Vagina (tissue), 2 donors: ENCODE results near the gene GLIPR1L2.

ENCODE experiments used
- POLR2A ChIP-seq, 2 donors: fragments of 450-650 bp; IDR thresholded peaks; one replicate each; pipeline ENCODE4 v1.6.1; 2017; ENCODE audit warnings: antibody characterized with exemption in 2 of 2, mild to moderate bottlenecking in 2 of 2, moderate library complexity in 2 of 2
- TF ChIP-seq, protein P1 (sequence below), 3 experiments: fragments of 450-650 bp in 2 of 3; fragments of 200-600 bp in 1 of 3; sonication (generic) in 1 of 3; IDR thresholded peaks; one replicate each; pipeline ENCODE4 v1.5.1; 2017 to 2019; ENCODE audit warnings: antibody characterized with exemption in 3 of 3, mild to moderate bottlenecking in 2 of 3, moderate library complexity in 2 of 3

DNA sequence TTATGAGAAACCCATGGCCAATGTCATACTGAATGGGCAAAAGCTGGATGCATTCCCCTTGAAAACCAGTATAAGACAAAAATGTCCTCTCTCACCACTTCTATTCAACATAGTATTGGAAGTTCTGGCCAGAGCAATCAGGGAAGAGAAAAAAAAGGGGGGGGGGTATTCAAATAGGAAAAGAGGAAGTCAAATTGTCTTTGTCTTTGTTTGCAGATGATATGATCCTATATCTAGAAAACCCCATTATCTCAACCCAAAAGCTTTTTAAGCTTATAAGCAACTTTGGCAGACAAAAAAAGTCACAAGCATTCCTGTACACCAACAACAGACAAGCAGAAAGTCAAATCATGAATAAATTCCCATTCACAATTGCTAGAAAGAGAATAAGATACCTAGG is 36.9 kb upstream of the GLIPR1L2 start:
- TF ChIP-seq, protein P1, sequence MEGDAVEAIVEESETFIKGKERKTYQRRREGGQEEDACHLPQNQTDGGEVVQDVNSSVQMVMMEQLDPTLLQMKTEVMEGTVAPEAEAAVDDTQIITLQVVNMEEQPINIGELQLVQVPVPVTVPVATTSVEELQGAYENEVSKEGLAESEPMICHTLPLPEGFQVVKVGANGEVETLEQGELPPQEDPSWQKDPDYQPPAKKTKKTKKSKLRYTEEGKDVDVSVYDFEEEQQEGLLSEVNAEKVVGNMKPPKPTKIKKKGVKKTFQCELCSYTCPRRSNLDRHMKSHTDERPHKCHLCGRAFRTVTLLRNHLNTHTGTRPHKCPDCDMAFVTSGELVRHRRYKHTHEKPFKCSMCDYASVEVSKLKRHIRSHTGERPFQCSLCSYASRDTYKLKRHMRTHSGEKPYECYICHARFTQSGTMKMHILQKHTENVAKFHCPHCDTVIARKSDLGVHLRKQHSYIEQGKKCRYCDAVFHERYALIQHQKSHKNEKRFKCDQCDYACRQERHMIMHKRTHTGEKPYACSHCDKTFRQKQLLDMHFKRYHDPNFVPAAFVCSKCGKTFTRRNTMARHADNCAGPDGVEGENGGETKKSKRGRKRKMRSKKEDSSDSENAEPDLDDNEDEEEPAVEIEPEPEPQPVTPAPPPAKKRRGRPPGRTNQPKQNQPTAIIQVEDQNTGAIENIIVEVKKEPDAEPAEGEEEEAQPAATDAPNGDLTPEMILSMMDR (IDR thresholded peaks at IDR 0.05): no peak
- no peak for TF ChIP-seq POLR2A (IDR thresholded peaks at IDR 0.05)
